SK-N-SH (cell line): Measurements from ENCODE around the gene CLRN2. TPM values are rescaled to one million over a fixed set of nuclear protein-coding genes. Genes with fewer than 3 reads are reported as not detected.

Source experiments
- CTCF ChIA-PET: fragments of 300-600, 350-600 bp; formaldehyde crosslinking; extraction: SDS; loops from one replicate; lab custom pipeline; 2021; lab: Yijun Ruan, JAX
- POLR2A ChIA-PET: fragments of 350-600 bp; sonication (Branson Sonifier 250); formaldehyde crosslinking; extraction: SDS; loops from one replicate; lab custom pipeline; 2020; ENCODE audit warnings: antibody characterized with exemption, inconsistent platforms; lab: Yijun Ruan, JAX
- DNase-seq: peaks from one replicate; pipeline ENCODE4 v3.0.0; 2012
- H2AFZ ChIP-seq: fragments of 200-600 bp; sonication (generic); 2 replicates; pipeline ENCODE4 v1.8.1; 2016; ENCODE audit warnings: antibody characterized with exemption, mild to moderate bottlenecking, low read depth
- H3F3A ChIP-seq: fragments of 200-600 bp; sonication (generic); replicated peaks from 2 replicates; pipeline ENCODE3; 2016; ENCODE audit warnings: antibody characterized with exemption, mild to moderate bottlenecking; ENCODE audit not compliant: insufficient read depth
- H3K27ac ChIP-seq, 2 experiments: fragments of 200-500 bp in 1 of 2; fragments of 200-600 bp in 1 of 2; sonication (Bioruptor generic) in 1 of 2; sonication (generic), shearing (Covaris generic) in 1 of 2; 2 replicates each; pipeline versions ENCODE4 v1.5.1 to v1.6.1; 2014 to 2016; ENCODE audit warnings: low read depth in 2 of 2, inconsistent platforms in 1 of 2, low read length in 1 of 2, mild to moderate bottlenecking in 1 of 2, mixed read lengths in 1 of 2
- H3K27me3 ChIP-seq: fragments of 200-600 bp; sonication (generic), shearing (Covaris generic); 2 replicates; pipeline ENCODE4 v1.6.1; 2016; ENCODE audit warnings: mixed run types; ENCODE audit not compliant: insufficient read depth
- H3K36me3 ChIP-seq, 2 experiments: fragments of 200-500 bp in 1 of 2; fragments of 200-600 bp in 1 of 2; sonication (Bioruptor generic) in 1 of 2; sonication (generic) in 1 of 2; replicated peaks in 1 of 2; 2 replicates each; pipeline versions ENCODE3 to v1.5.1; 2014 to 2016; ENCODE audit warnings: low read length in 1 of 2, mild to moderate bottlenecking in 1 of 2; ENCODE audit not compliant: insufficient read depth in 2 of 2, control insufficient read depth in 1 of 2
- H3K4me1 ChIP-seq, 2 experiments: fragments of 200-500 bp in 1 of 2; fragments of 200-600 bp in 1 of 2; sonication (Bioruptor generic) in 1 of 2; sonication (generic), shearing (Covaris generic) in 1 of 2; 2 replicates each; pipeline versions ENCODE4 v1.5.1 to v1.6.1; 2014 to 2016; ENCODE audit warnings: low read depth in 1 of 2, low read length in 1 of 2, mixed run types in 1 of 2; ENCODE audit not compliant: insufficient read depth in 2 of 2, control insufficient read depth in 1 of 2
- H3K4me2 ChIP-seq: fragments of 200-600 bp; sonication (generic), shearing (Covaris generic); 2 replicates; pipeline ENCODE4 v1.6.1; 2017; ENCODE audit warnings: mixed run types
- H3K4me3 ChIP-seq, 2 experiments: fragments of 200-500 bp in 1 of 2; fragments of 200-600 bp in 1 of 2; sonication (Bioruptor generic) in 1 of 2; sonication (generic), shearing (Covaris generic) in 1 of 2; 2 replicates each; pipeline versions ENCODE4 v1.5.1 to v1.8.1; 2014 to 2016; ENCODE audit warnings: low read depth in 2 of 2, inconsistent platforms in 1 of 2, low read length in 1 of 2, mild to moderate bottlenecking in 1 of 2, mixed read lengths in 1 of 2, moderate library complexity in 1 of 2
- H3K79me2 ChIP-seq: fragments of 200-600 bp; sonication (generic); 2 replicates; pipeline ENCODE4 v1.8.1; 2017; ENCODE audit warnings: mild to moderate bottlenecking; ENCODE audit not compliant: insufficient read depth
- H3K9ac ChIP-seq: fragments of 200-600 bp; sonication (generic); 2 replicates; pipeline ENCODE4 v1.6.1; 2017; ENCODE audit warnings: mixed run types
- H3K9me2 ChIP-seq: fragments of 200-600 bp; sonication (generic); 2 replicates; pipeline ENCODE4 v1.6.1; 2017; ENCODE audit warnings: mixed run types
- H3K9me3 ChIP-seq: fragments of 200-600 bp; sonication (generic); 2 replicates; pipeline ENCODE4 v1.6.1; 2017; ENCODE audit warnings: mixed run types, mild to moderate bottlenecking, moderate library complexity
- H4K20me1 ChIP-seq: fragments of 200-600 bp; sonication (generic); 2 replicates; pipeline ENCODE4 v1.6.1; 2017; ENCODE audit warnings: mild to moderate bottlenecking, mixed run types; ENCODE audit not compliant: insufficient read depth
- CHD2 ChIP-seq: fragments of 150-350 bp; IDR thresholded peaks from 2 replicates; pipeline ENCODE4 v1.6.1; 2018; ENCODE audit warnings: low read length; ENCODE audit not compliant: partially characterized antibody
- ELF1 ChIP-seq: IDR thresholded peaks from 2 replicates; pipeline ENCODE4 v1.4.0; 2012
- EP300 ChIP-seq, 2 experiments: IDR thresholded peaks; 2 replicates each; pipeline versions ENCODE4 v1.4.0 to v1.6.1; 2012; ENCODE audit warnings: borderline replicate concordance in 1 of 2, low read depth in 1 of 2, low read length in 1 of 2
- FOSL2 ChIP-seq: IDR thresholded peaks from 2 replicates; pipeline ENCODE4 v1.4.0; 2012; ENCODE audit warnings: low read depth, mild to moderate bottlenecking, moderate library complexity, borderline replicate concordance
- FOXJ3 ChIP-seq: sonication (generic); formaldehyde crosslinking; IDR thresholded peaks from 2 replicates; pipeline ENCODE4 v1.5.1; 2020; ENCODE audit warnings: mild to moderate bottlenecking, missing genetic modification reagents
- GABPA ChIP-seq: IDR thresholded peaks from 2 replicates; pipeline ENCODE4 v1.4.0; 2012; ENCODE audit warnings: low read depth, mild to moderate bottlenecking
- GATA2 ChIP-seq: sonication (generic); formaldehyde crosslinking; IDR thresholded peaks from 2 replicates; pipeline ENCODE4 v1.5.0; 2020; ENCODE audit warnings: mild to moderate bottlenecking, missing genetic modification reagents
- MAX ChIP-seq: IDR thresholded peaks from 2 replicates; pipeline ENCODE4 v1.4.0; 2012; ENCODE audit warnings: low read depth
- MEF2A ChIP-seq: IDR thresholded peaks from 2 replicates; pipeline ENCODE4 v1.4.0; 2012; ENCODE audit warnings: low read depth, borderline replicate concordance
- POLR2AphosphoS5 ChIP-seq: IDR thresholded peaks from 2 replicates; pipeline ENCODE4 v1.6.1; 2012; ENCODE audit warnings: low read depth, low read length
- RAD21 ChIP-seq: IDR thresholded peaks from 2 replicates; pipeline ENCODE4 v1.6.1; 2012; ENCODE audit warnings: mild to moderate bottlenecking, low read length
- RCOR1 ChIP-seq: fragments of 150-350 bp; IDR thresholded peaks from 2 replicates; pipeline ENCODE4 v1.6.1; 2017; ENCODE audit warnings: antibody characterized with exemption, low read length
- SIN3A ChIP-seq: IDR thresholded peaks from 2 replicates; pipeline ENCODE4 v1.6.1; 2012; ENCODE audit warnings: low read depth, mild to moderate bottlenecking, low read length, moderate library complexity, borderline replicate concordance
- TEAD4 ChIP-seq: IDR thresholded peaks from 2 replicates; pipeline ENCODE4 v1.4.0; 2012; ENCODE audit warnings: mild to moderate bottlenecking, borderline replicate concordance; ENCODE audit not compliant: insufficient read depth
- WGBS: methylation state at CpG from one replicate; pipeline ENCODE4 v1.1.6; 2017; ENCODE audit warnings: low lambda C conversion rate; 5-methylcytosine and 5-hydroxymethylcytosine counted together
- polyA plus RNA-seq, 3 experiments: library from polyadenylated mRNA; depleted of rRNA; stranded (reverse); fragments of >200 nt; gene quantifications; 2 replicates each; pipeline ENCODE4 v1.2.3, GENCODE V29; 2012
- TF ChIP-seq, protein P1 (sequence below): IDR thresholded peaks from 2 replicates; pipeline ENCODE4 v1.4.0; 2012; ENCODE audit warnings: low read depth, borderline replicate concordance
- TF ChIP-seq, protein P2 (sequence below): fragments of 150-350 bp; IDR thresholded peaks from 2 replicates; pipeline ENCODE4 v1.6.1; 2017; ENCODE audit warnings: antibody characterized with exemption, low read length, low read depth, borderline replicate concordance
- TF ChIP-seq, protein P3 (sequence below): fragments of 150-350 bp; IDR thresholded peaks from 2 replicates; pipeline ENCODE4 v1.6.1; 2016; ENCODE audit warnings: mild to moderate bottlenecking, low read depth, low read length
- TF ChIP-seq, protein P4 (sequence below): fragments of 200-600 bp; sonication (generic); IDR thresholded peaks from 2 replicates; pipeline ENCODE4 v1.6.1; 2017; ENCODE audit warnings: antibody characterized with exemption, mild to moderate bottlenecking, moderate library complexity

Gene CLRN2
- polyA plus RNA-seq, 1 of the 3 experiments (the other 2 are of a cell fraction), result not detected

GRCh38 chr4:17511950-17512795 is 2.8 kb upstream of the CLRN2 start, which contains the start of gene QDPR (continued):
- no peak; the same call in 1 of the 2 replicates for TF ChIP-seq POLR2AphosphoS5
- no peak for TF ChIP-seq MEF2A
- TF ChIP-seq CHD2, result no peak
- TF ChIP-seq, protein P1, sequence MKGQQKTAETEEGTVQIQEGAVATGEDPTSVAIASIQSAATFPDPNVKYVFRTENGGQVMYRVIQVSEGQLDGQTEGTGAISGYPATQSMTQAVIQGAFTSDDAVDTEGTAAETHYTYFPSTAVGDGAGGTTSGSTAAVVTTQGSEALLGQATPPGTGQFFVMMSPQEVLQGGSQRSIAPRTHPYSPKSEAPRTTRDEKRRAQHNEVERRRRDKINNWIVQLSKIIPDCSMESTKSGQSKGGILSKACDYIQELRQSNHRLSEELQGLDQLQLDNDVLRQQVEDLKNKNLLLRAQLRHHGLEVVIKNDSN, result no peak
- no peak for TF ChIP-seq FOSL2
- TF ChIP-seq SIN3A, result no peak
- TF ChIP-seq, protein P2, sequence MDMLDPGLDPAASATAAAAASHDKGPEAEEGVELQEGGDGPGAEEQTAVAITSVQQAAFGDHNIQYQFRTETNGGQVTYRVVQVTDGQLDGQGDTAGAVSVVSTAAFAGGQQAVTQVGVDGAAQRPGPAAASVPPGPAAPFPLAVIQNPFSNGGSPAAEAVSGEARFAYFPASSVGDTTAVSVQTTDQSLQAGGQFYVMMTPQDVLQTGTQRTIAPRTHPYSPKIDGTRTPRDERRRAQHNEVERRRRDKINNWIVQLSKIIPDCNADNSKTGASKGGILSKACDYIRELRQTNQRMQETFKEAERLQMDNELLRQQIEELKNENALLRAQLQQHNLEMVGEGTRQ, result no peak
- TF ChIP-seq MAX, result 0 out of 2 replicates have a peak, but pooled peaks have one; percentile 1

- WGBS, result 89% methylated on average over 5 of the region's 5 CpGs
- Histone ChIP-seq H3K9me3 (no peaks in the 10 kb centered on the region), H3K4me3 (no peak overlapping the region), H3K4me1 (peaks cover 4 to 28% of the 10 kb centered on the region in 2 experiments; a peak in 3 of 4 replicates), H3K4me2 (0 out of 2 replicates have a peak overlapping the region, but pooled peaks have one; percentile 93), H3K36me3 (peaks cover 0 to 4% of the 10 kb centered on the region in 2 experiments), H3F3A (peaks cover 5% of the 10 kb centered on the region), H3K79me2 (peaks cover 7% of the 10 kb centered on the region; the same call in 1 of the 2 replicates), H2AFZ (peak overlapping the region; percentile 91; the same call in 1 of the 2 replicates), H3K9me2 (no peaks in the 10 kb centered on the region), H3K9ac (no peak overlapping the region), H3K27ac (peak overlapping the region in 1 of 2 experiments; percentile 85; a peak in 2 of 4 replicates), H4K20me1 (no peaks in the 10 kb centered on the region), H3K27me3 (peaks cover 7% of the 10 kb centered on the region; the same call in 1 of the 2 replicates)
- POLR2A ChIA-PET, result interaction anchor here (0.6 to 6.0 kb wide), 2 partner anchors 22 to 91 kb away, joined by 3 to 67 read pairs; no protein-coding TSS in a partner anchor
- TF ChIP-seq GATA2 (CRISPR knock-in tag), result no peak; the same call in 1 of the 2 replicates
- TF ChIP-seq GABPA, result no peak
- TF ChIP-seq, protein P3, sequence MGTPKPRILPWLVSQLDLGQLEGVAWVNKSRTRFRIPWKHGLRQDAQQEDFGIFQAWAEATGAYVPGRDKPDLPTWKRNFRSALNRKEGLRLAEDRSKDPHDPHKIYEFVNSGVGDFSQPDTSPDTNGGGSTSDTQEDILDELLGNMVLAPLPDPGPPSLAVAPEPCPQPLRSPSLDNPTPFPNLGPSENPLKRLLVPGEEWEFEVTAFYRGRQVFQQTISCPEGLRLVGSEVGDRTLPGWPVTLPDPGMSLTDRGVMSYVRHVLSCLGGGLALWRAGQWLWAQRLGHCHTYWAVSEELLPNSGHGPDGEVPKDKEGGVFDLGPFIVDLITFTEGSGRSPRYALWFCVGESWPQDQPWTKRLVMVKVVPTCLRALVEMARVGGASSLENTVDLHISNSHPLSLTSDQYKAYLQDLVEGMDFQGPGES, result no peak
- TF ChIP-seq, protein P1, result no peak
- no peak for TF ChIP-seq EP300 (IDR thresholded peaks at IDR 0.05; ENCODE audit: borderline replicate concordance in 1 of 2, low read depth in 1 of 2, low read length in 1 of 2)
- TF ChIP-seq, protein P2, result no peak
- TF ChIP-seq FOXJ3 (CRISPR knock-in tag), result no peak
- no peak for TF ChIP-seq SIN3A
- TF ChIP-seq TEAD4, result no peak
- no peak for TF ChIP-seq RAD21
- TF ChIP-seq ELF1, result no peak
- no peak for TF ChIP-seq RCOR1
- TF ChIP-seq, protein P4, sequence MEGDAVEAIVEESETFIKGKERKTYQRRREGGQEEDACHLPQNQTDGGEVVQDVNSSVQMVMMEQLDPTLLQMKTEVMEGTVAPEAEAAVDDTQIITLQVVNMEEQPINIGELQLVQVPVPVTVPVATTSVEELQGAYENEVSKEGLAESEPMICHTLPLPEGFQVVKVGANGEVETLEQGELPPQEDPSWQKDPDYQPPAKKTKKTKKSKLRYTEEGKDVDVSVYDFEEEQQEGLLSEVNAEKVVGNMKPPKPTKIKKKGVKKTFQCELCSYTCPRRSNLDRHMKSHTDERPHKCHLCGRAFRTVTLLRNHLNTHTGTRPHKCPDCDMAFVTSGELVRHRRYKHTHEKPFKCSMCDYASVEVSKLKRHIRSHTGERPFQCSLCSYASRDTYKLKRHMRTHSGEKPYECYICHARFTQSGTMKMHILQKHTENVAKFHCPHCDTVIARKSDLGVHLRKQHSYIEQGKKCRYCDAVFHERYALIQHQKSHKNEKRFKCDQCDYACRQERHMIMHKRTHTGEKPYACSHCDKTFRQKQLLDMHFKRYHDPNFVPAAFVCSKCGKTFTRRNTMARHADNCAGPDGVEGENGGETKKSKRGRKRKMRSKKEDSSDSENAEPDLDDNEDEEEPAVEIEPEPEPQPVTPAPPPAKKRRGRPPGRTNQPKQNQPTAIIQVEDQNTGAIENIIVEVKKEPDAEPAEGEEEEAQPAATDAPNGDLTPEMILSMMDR, result no peak
- no peak for TF ChIP-seq CHD2
- CTCF ChIA-PET, result interaction anchor here (0.6 to 4.6 kb wide), 16 partner anchors 9 to 943 kb away, joined by 3 to 62 read pairs (median 4); no protein-coding TSS in a partner anchor
- no peak for DNase-seq
Observed at GRCh38 chr4:17512973-17513665, 1.8 kb upstream of the CLRN2 start.
